Measurements from ENCODE around the gene CALHM3. TPM values are rescaled to one million over a fixed set of nuclear protein-coding genes. Genes with fewer than 3 reads are reported as not detected.

The CALHM3 gene
- total RNA-seq, 2 donors from 2014 or later, result not detected

DNA sequence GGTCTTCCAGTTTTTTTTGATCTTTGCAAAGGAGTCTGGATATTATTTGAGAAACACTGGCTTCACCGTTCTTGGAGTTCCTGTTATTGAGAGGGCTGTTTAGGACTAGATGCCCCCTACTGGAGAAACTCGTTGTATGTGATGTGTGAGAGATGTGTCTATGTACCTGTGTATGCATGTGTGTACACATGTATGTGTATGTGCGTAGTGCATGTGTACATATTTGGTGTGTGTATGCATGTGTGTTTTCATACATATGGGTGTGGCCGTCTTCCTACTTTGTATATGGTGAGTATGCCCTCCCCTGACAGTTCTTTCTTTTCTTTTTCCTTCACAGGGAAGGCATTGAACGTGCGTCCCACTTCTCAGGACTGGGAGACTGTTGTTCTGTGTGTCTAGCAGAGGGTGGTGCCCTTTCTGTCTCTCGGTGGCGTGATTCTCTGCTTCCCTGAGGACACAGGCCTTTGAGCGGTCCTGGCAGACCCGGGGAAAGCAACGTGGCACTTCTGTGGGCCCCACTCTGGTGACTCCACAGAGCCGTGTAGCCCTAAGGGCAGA is 3.0 kb upstream of the CALHM3 start:
- ATAC-seq (peak; percentile 58 to 72), DNase-seq (no peak)
- intact Hi-C loops (cut with DNase I), result no loop called here

- ATAC-seq (peak in 1 of 2 donors; percentile 40), DNase-seq (peak; percentile 50)
- intact Hi-C loops (cut with DNase I), result no loop called here
Measured at GRCh38 chr10:103480521-103480920, 1.5 kb upstream of the CALHM3 start.

DNA sequence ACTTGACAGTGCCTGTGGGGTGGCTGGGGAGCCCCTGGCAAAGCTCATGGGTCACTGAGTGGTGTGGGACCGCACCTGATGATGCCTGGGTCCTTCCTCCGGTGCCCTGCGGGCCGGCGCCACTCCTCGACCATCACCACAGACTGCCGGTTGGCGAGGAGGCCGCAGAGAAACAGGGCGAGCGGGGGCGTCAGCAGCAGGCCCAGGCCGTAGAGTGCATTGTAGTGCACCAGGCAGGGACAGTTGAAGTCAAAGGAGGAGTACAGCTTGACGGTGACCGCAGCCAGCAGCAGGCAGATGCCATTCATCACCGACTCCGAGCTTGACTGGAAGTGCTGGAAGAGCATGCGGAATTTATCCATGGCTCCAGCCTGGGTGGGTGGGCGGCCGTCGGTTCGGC is 369 bp downstream of the CALHM3 start:
- intact Hi-C loops (cut with DNase I), result no loop called here
- no peak for ATAC-seq
- no peak for DNase-seq

GRCh38 chr10:103476046-103476768 is 2.8 kb downstream of the CALHM3 start:
- DNase-seq (no peak), ATAC-seq (no peak)
- intact Hi-C loops (cut with DNase I), result no loop called here

DNA sequence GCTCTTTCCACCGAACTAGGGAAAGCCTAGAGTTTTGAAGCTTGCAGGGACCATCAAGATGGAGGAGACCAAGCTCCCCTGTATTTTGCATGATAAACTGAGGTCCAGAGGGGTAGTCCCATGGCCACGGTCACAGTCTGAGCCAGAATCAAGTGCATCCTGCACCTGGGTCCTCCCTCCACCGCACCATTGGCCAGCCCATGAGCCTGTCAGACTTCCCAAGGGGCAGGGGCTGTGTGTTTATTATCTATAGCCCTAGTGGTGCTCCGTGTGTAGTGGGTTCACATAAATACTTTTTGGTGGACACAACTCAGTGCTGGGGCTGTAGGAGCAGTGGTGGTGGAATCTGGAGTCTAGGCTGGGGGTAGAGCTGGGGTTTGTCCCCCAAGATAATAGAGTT is 3.6 kb downstream of the CALHM3 start:
- peak; percentile 10 for DNase-seq
- no peak for ATAC-seq
- intact Hi-C loops (cut with DNase I), result no loop called here

- DNase-seq, result no peak
- no peak for ATAC-seq
- intact Hi-C loops (cut with DNase I), result no loop called here
Measured at GRCh38 chr10:103474077-103474476, 5.0 kb downstream of the CALHM3 start.

GRCh38 chr10:103473261-103473671 is 5.8 kb downstream of the CALHM3 start:
- DNase-seq, result no peak
- ATAC-seq, result no peak
- intact Hi-C loops (cut with DNase I), result no loop called here

DNA sequence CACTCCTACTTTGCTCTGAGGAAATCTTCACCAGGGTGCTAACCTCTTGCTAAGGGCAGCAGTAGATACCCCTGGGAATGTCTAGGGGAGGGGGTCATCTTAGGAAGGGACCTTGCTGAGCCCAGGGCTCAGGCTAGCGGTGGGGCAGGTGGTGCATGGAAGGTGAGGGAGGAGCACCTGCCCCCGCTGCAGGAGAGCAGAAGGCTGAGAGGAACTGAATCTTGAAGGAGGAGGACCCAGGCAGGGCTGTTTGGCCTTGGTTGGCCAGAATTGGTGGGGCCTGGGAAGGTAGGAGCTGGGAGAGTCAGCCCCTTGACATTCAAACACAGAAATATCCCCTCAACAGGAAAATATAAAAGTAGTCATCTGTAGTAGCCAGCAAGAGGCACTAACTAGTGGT is 7.0 kb downstream of the CALHM3 start:
- intact Hi-C loops (cut with DNase I), result no loop called here
- DNase-seq (no peak), ATAC-seq (no peak)

- ATAC-seq (peak; percentile 84 to 90), DNase-seq (peak; percentile 67)
- intact Hi-C loops (cut with DNase I), result no loop called here
Measured at GRCh38 chr10:103470761-103471653, 8.0 kb downstream of the CALHM3 start.

- ATAC-seq, result no peak
- no peak for DNase-seq
- intact Hi-C loops (cut with DNase I), result no loop called here
Measured at GRCh38 chr10:103469201-103469600, 9.8 kb downstream of the CALHM3 start.

GRCh38 chr10:103467406-103467805 is 11.6 kb downstream of the CALHM3 start:
- no peak for DNase-seq

GRCh38 chr10:103466734-103467133 is 12.3 kb downstream of the CALHM3 start:
- intact Hi-C loops (cut with DNase I), result no loop called here
- DNase-seq, result no peak
- no peak for ATAC-seq

More at GRCh38 chr10:103467406-103467805, 11.6 kb downstream of the CALHM3 start:
- no peak for ATAC-seq
- intact Hi-C loops (cut with DNase I), result no loop called here

DNA sequence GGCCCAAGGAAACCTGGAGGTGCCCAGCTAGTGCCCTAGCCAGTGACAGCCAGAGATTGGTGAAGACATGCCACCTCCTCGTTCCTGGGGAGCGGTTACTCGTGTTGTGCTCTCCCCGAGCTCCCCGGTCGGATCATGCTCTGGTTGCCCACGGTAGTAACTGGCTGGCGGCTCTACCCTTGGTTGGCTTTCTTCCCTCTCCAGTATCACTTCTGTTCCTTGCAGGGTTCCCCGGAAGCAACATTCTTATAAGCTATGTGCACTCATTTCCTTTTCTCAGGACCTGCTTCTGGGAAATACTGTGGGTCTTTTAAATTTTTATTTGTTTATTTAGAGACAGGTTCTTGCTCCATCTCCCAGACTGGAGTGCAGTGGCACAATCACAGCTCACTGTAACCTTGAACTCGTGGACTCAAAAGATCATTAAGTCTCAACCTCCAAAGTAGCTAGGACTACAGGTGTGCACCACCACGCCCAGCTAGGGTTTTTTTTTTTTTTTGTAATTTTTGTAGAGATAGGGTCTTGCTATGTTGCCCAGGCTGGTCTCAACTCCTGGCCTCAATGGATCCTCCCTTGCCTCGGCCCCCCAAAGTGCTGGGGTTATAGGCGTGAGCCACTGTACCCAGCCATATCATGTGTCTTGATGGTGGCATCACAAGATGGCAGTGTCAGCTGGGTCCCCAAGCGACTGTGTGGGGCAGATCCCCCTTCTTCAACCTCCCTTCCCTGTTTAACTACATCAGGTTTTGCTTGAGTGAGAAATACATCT is 13.4 kb downstream of the CALHM3 start:
- ATAC-seq (peak in 1 of 2 donors; percentile 23), DNase-seq (no peak)
- intact Hi-C loops (cut with DNase I), result no loop called here

DNA sequence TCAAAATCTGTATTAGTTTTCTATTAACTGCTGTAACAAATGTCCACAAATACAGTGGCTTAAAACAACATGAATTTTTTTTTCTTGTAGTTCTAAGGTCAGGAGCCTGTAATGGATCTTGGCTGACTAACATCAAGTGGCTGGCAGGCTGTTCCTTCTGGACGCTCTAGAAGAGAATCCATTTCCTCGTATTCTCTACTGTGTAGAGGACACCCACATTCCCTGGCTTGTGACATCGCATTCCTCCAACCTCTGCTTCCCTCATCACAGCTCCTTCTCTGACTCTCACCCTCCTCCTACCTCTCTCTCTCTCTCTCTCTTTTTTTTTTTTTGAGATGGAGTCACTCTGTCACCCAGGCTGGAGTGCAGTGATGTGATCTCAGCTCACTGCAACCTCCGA is 15.5 kb downstream of the CALHM3 start:
- no peak for ATAC-seq
- intact Hi-C loops (cut with DNase I), result no loop called here
- no peak for DNase-seq

- no peak for ATAC-seq
- intact Hi-C loops (cut with DNase I), result no loop called here
- no peak for DNase-seq
Measured at GRCh38 chr10:103459615-103460014, 19.4 kb downstream of the CALHM3 start.

DNA sequence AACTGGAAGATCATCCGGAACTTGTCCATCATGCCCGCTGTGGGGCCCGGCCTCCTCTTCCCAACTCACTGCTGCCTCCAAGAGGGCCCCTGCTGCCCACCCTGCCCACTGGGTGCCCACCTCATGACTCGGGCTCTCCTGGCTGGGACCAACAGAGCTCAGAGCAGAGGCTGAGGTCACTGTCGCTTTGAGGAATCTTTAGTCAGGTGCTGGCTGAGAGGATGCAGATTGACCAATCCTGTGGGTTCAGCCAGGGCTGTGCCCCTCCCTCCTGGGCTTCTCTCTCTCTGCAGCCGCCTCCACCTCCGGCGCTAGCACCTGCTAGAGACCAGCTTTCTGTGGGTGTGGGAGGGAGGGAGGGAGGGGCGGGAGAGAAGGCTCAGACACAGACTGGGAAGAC is 20.3 kb downstream of the CALHM3 start, which contains the start of gene CALHM1:
TSS of gene CALHM1 (minus strand) at position 181 of the 400 bp plus-strand sequence. CDS start at position 32, 149 bp downstream.
- ATAC-seq (no peak), DNase-seq (no peak)
- intact Hi-C loops (cut with DNase I), result no loop called here

GRCh38 chr10:103457896-103458583 is 21.0 kb downstream of the CALHM3 start:
- intact Hi-C loops (cut with DNase I), result no loop called here
- no peak for ATAC-seq
- DNase-seq, result no peak

DNA sequence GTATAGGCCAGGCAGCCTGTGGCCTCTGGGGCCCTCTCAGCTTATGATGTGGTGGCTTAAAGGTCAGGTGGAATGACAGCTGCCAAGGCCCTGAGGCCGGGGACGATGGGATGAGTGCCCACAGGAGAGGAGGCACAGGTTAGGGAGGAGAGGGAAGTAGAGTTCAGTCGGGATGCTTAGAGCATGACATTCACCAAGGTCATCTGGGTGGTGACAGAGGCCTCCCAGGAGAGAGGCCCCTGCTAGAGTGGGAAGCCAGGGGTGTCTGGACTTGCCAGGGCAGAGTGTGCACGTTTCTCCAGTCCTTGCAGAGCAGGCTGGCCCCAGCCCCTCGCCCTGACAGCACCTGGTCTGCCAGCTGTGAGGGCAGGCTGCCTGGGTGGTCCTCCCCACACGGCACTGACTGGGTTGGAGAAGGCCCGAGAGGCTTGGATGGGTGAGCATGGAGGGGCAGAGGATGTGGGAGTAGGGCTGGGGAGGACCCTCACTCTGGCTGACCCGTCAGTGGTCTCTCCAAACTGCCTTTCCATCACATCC is 21.8 kb downstream of the CALHM3 start:
- DNase-seq, result no peak
- intact Hi-C loops (cut with DNase I), result no loop called here
- no peak for ATAC-seq

Measured in left cardiac atrium (tissue), 4 donors.